H1 (cell line): ENCODE data around the gene SUGP2. TPM values are rescaled to one million over a fixed set of nuclear protein-coding genes. Genes with fewer than 3 reads are reported as not detected.

Experiments
- CTCF ChIA-PET: fragments of 300-600 bp; sonication (Branson Sonifier 250); formaldehyde crosslinking; loops from one replicate; lab custom pipeline; 2021; ENCODE audit not compliant: partially characterized antibody; lab: Charles Lee
- POLR2A ChIA-PET: fragments of 300-600 bp; sonication (Branson Sonifier 250); formaldehyde crosslinking; loops from one replicate; lab custom pipeline; 2021; ENCODE audit warnings: inconsistent platforms; ENCODE audit not compliant: partially characterized antibody; lab: Charles Lee
- DNase-seq, 2 experiments: peaks; one replicate each; pipeline versions ENCODE4 v3.0.0 to v3.0.0-alpha.2; 2010 to 2022; ENCODE audit warnings: low spot score in 2 of 2, low read depth in 1 of 2, mixed read lengths in 1 of 2
- FAIRE-seq: peaks from 2 replicates; lab custom pipeline; 2011; peaks lifted over from hg19 to GRCh38; lab: Jason Lieb, UNC
- H2AFZ ChIP-seq: 2 replicates; pipeline ENCODE4 v1.8.1; 2012; ENCODE audit warnings: low read length, inconsistent platforms
- H2AK5ac ChIP-seq: 2 replicates; pipeline ENCODE4 v1.6.1; 2013; ENCODE audit warnings: low read depth, low read length
- H2BK120ac ChIP-seq: replicated peaks from 2 replicates; pipeline ENCODE3; 2013; ENCODE audit warnings: low read depth, low read length, inconsistent platforms
- H2BK12ac ChIP-seq: 2 replicates; pipeline ENCODE4 v1.6.1; 2013; ENCODE audit warnings: low read depth, low read length
- H2BK15ac ChIP-seq: 2 replicates; pipeline ENCODE4 v1.6.1; 2013; ENCODE audit warnings: low read length
- H2BK20ac ChIP-seq: 2 replicates; pipeline ENCODE4 v1.6.1; 2013; ENCODE audit warnings: low read length
- H2BK5ac ChIP-seq: 2 replicates; pipeline ENCODE4 v1.6.1; 2013; ENCODE audit warnings: low read depth, low read length
- H3K14ac ChIP-seq: 2 replicates; pipeline ENCODE4 v1.6.1; 2013; ENCODE audit warnings: inconsistent platforms; ENCODE audit not compliant: insufficient read length
- H3K18ac ChIP-seq: 2 replicates; pipeline ENCODE4 v1.6.1; 2013; ENCODE audit warnings: low read length; ENCODE audit errors: extremely low read depth
- H3K23ac ChIP-seq: 2 replicates; pipeline ENCODE4 v1.6.1; 2013; ENCODE audit warnings: inconsistent platforms; ENCODE audit not compliant: insufficient read length
- H3K23me2 ChIP-seq: 2 replicates; pipeline ENCODE4 v1.6.1; 2013; ENCODE audit warnings: low read depth, low read length
- H3K27ac ChIP-seq: 2 replicates; pipeline ENCODE4 v1.6.1; 2011; ENCODE audit warnings: low read depth, low read length, inconsistent platforms
- H3K27me3 ChIP-seq, 4 experiments: replicated peaks in 1 of 4; 1 replicate in 1 of 4; 2 replicates in 3 of 4; pipeline versions ENCODE4 v1.6.1 to v1.8.1; 2011 to 2013; ENCODE audit warnings: low read length in 3 of 4, mild to moderate bottlenecking in 3 of 4, inconsistent platforms in 2 of 4, mixed read lengths in 2 of 4, moderate library complexity in 1 of 4; ENCODE audit not compliant: control insufficient read depth in 3 of 4, insufficient read depth in 3 of 4; ENCODE audit errors: extremely low read depth in 1 of 4
- H3K36me3 ChIP-seq, 4 experiments: 2 replicates each; pipeline versions ENCODE4 v1.6.1 to v1.8.1; 2011 to 2013; ENCODE audit warnings: mild to moderate bottlenecking in 4 of 4, low read length in 3 of 4, moderate library complexity in 2 of 4, control low read depth in 1 of 4, inconsistent platforms in 1 of 4; ENCODE audit not compliant: insufficient read depth in 4 of 4, control insufficient read depth in 2 of 4
- H3K4ac ChIP-seq: replicated peaks from 2 replicates; pipeline ENCODE3; 2013; ENCODE audit warnings: low read length, low read depth, mixed read lengths, inconsistent platforms; ENCODE audit not compliant: insufficient read length
- H3K4me1 ChIP-seq, 4 experiments: replicated peaks in 1 of 4; 1 replicate in 1 of 4; 2 replicates in 3 of 4; pipeline versions ENCODE4 v1.6.1 to v1.8.1; 2011 to 2013; ENCODE audit warnings: low read length in 3 of 4, inconsistent platforms in 2 of 4, mixed read lengths in 1 of 4; ENCODE audit not compliant: insufficient read depth in 4 of 4, control insufficient read depth in 3 of 4
- H3K4me2 ChIP-seq, 2 experiments: 2 replicates each; pipeline versions ENCODE4 v1.6.1 to v1.8.1; 2011 to 2013; ENCODE audit warnings: low read depth in 2 of 2, low read length in 2 of 2, control low read depth in 1 of 2, inconsistent platforms in 1 of 2, mild to moderate bottlenecking in 1 of 2; ENCODE audit not compliant: insufficient read depth in 1 of 2
- H3K4me3 ChIP-seq, 4 experiments: fragments of 200-600, 300-600 bp in 1 of 4; sonication (generic), shearing (Covaris generic), sonication (Bioruptor Twin) in 1 of 4; 2 replicates each; pipeline versions ENCODE4 v1.5.1 to v1.8.1; 2011 to 2016; ENCODE audit warnings: low read length in 4 of 4, low read depth in 3 of 4, control low read depth in 2 of 4, inconsistent platforms in 2 of 4, mild to moderate bottlenecking in 2 of 4, mixed read lengths in 1 of 4, moderate library complexity in 1 of 4; ENCODE audit not compliant: insufficient read depth in 2 of 4; ENCODE audit errors: extremely low read depth in 1 of 4
- H3K56ac ChIP-seq: replicated peaks from 2 replicates; pipeline ENCODE3; 2013; ENCODE audit warnings: low read depth, mild to moderate bottlenecking, mixed read lengths, low read length, inconsistent platforms; ENCODE audit not compliant: insufficient read length
- H3K79me1 ChIP-seq: 2 replicates; pipeline ENCODE4 v1.6.1; 2013; ENCODE audit warnings: low read depth, low read length, control low read depth
- H3K79me2 ChIP-seq, 2 experiments: 2 replicates each; pipeline versions ENCODE4 v1.6.1 to v1.8.1; 2012 to 2013; ENCODE audit warnings: low read length in 2 of 2, mild to moderate bottlenecking in 2 of 2, inconsistent platforms in 1 of 2; ENCODE audit not compliant: insufficient read depth in 2 of 2, control insufficient read depth in 1 of 2
- H3K9ac ChIP-seq, 4 experiments: replicated peaks in 1 of 4; 1 replicate in 1 of 4; 2 replicates in 3 of 4; pipeline versions ENCODE4 v1.6.1 to v1.8.1; 2011 to 2013; ENCODE audit warnings: low read depth in 3 of 4, low read length in 3 of 4, control low read depth in 2 of 4, mild to moderate bottlenecking in 2 of 4, moderate library complexity in 2 of 4, inconsistent platforms in 1 of 4; ENCODE audit errors: extremely low read depth in 1 of 4
- H3K9me3 ChIP-seq, 2 experiments: 2 replicates each; pipeline versions ENCODE4 v1.6.1 to v1.8.1; 2012 to 2013; ENCODE audit warnings: mild to moderate bottlenecking in 2 of 2, moderate library complexity in 2 of 2, control low read depth in 1 of 2, inconsistent platforms in 1 of 2, low read depth in 1 of 2, low read length in 1 of 2, mixed read lengths in 1 of 2; ENCODE audit not compliant: insufficient read depth in 2 of 2
- H4K20me1 ChIP-seq, 2 experiments: replicated peaks in 1 of 2; 2 replicates each; pipeline versions ENCODE3 to v1.8.1; 2011 to 2013; ENCODE audit warnings: inconsistent platforms in 2 of 2, low read length in 2 of 2, mild to moderate bottlenecking in 1 of 2; ENCODE audit not compliant: insufficient read depth in 2 of 2, control insufficient read depth in 1 of 2
- H4K5ac ChIP-seq: 2 replicates; pipeline ENCODE4 v1.6.1; 2013; ENCODE audit warnings: low read length, low read depth, mixed read lengths, inconsistent platforms; ENCODE audit not compliant: insufficient read length
- H4K8ac ChIP-seq: 2 replicates; pipeline ENCODE4 v1.8.0; 2013; ENCODE audit warnings: mild to moderate bottlenecking, moderate library complexity, low read length, inconsistent platforms; ENCODE audit not compliant: insufficient read depth; ENCODE audit errors: extremely low read depth
- H4K91ac ChIP-seq: replicated peaks from 2 replicates; pipeline ENCODE3; 2013; ENCODE audit warnings: low read length, mixed read lengths, inconsistent platforms; ENCODE audit not compliant: insufficient read length
- BACH1 ChIP-seq: IDR thresholded peaks from 2 replicates; pipeline ENCODE4 v1.6.1; 2012; ENCODE audit warnings: low read length, improper control_type of control experiment
- CBX8 ChIP-seq: fragments of 300-800, 300-1000 bp; sonication (generic); IDR thresholded peaks from 2 replicates; pipeline ENCODE4 v1.7.1; 2016; ENCODE audit warnings: low read depth, low read length, borderline replicate concordance
- HDAC6 ChIP-seq: IDR thresholded peaks from one replicate; pipeline ENCODE4 v1.7.1; 2012; ENCODE audit warnings: low read depth, mild to moderate bottlenecking, inconsistent platforms, low read length, moderate library complexity
- MAFK ChIP-seq: IDR thresholded peaks from 2 replicates; pipeline ENCODE4 v1.6.1; 2012; ENCODE audit warnings: low read depth, mild to moderate bottlenecking, improper control_type of control experiment, low read length
- NRF1 ChIP-seq: IDR thresholded peaks from 2 replicates; pipeline ENCODE4 v1.6.1; 2011; ENCODE audit warnings: mild to moderate bottlenecking, low read depth, low read length, improper control_type of control experiment
- POLR2AphosphoS5 ChIP-seq: IDR thresholded peaks from 2 replicates; pipeline ENCODE4 v1.6.1; 2011; ENCODE audit warnings: low read depth, low read length
- POU5F1 ChIP-seq: IDR thresholded peaks from 2 replicates; pipeline ENCODE4 v1.6.1; 2011; ENCODE audit warnings: low read depth, mild to moderate bottlenecking, low read length, moderate library complexity
- RAD21 ChIP-seq, 2 experiments: IDR thresholded peaks in 1 of 2; conservative IDR thresholded peaks in 1 of 2; 2 replicates each; pipeline ENCODE4 v1.6.1; 2011; ENCODE audit warnings: low read depth in 2 of 2, low read length in 2 of 2, improper control_type of control experiment in 1 of 2, inconsistent platforms in 1 of 2, mild to moderate bottlenecking in 1 of 2, moderate library complexity in 1 of 2
- RXRA ChIP-seq: IDR thresholded peaks from 2 replicates; pipeline ENCODE4 v1.6.1; 2011; ENCODE audit warnings: low read depth, mild to moderate bottlenecking, low read length, moderate library complexity; ENCODE audit not compliant: insufficient read depth
- SIN3A ChIP-seq, 2 experiments: IDR thresholded peaks in 1 of 2; conservative IDR thresholded peaks in 1 of 2; 2 replicates each; pipeline ENCODE4 v1.6.1; 2011 to 2012; ENCODE audit warnings: low read length in 2 of 2, improper control_type of control experiment in 1 of 2, low read depth in 1 of 2, mild to moderate bottlenecking in 1 of 2
- SIX5 ChIP-seq: IDR thresholded peaks from 2 replicates; pipeline ENCODE4 v1.6.1; 2011; ENCODE audit warnings: mild to moderate bottlenecking, low read depth, low read length
- TAF1 ChIP-seq: IDR thresholded peaks from 2 replicates; pipeline ENCODE4 v1.6.1; 2011; ENCODE audit warnings: mild to moderate bottlenecking, low read depth, low read length
- TBP ChIP-seq: IDR thresholded peaks from 2 replicates; pipeline ENCODE4 v1.6.1; 2011; ENCODE audit warnings: low read depth, low read length, improper control_type of control experiment
- TCF12 ChIP-seq: IDR thresholded peaks from 2 replicates; pipeline ENCODE4 v1.6.1; 2011; ENCODE audit warnings: low read depth, mild to moderate bottlenecking, low read length
- ZNF274 ChIP-seq: IDR thresholded peaks from 2 replicates; pipeline ENCODE4 v1.7.0; 2012; ENCODE audit warnings: low read length, borderline replicate concordance; ENCODE audit errors: extremely low read depth
- WGBS, 2 experiments: shearing (Covaris generic) in 1 of 2; methylation state at CpG; one replicate each; pipeline versions ENCODE4 v1.1.6 to v1.1.7; 2013 to 2015; ENCODE audit warnings: low lambda C conversion rate in 2 of 2, mixed read lengths in 2 of 2, inconsistent platforms in 1 of 2, low coverage in 1 of 2, missing lambda C conversion rate in 1 of 2; ENCODE audit not compliant: insufficient replicate concordance in 2 of 2, insufficient coverage in 1 of 2, insufficient read length in 1 of 2; ENCODE audit errors: extremely low coverage in 1 of 2, missing lambda C conversion rate in 1 of 2; 5-methylcytosine and 5-hydroxymethylcytosine counted together
- polyA plus RNA-seq, 7 experiments: library from polyadenylated mRNA; depleted of rRNA in 3 of 7; stranded (reverse) in 5 of 7; unstranded in 2 of 7; fragments of >200 nt in 5 of 7; fragments of 200-250 nt in 2 of 7; gene quantifications; 1 replicate in 5 of 7; 2 replicates in 1 of 7; 4 replicates in 1 of 7; pipeline versions ENCODE4 v1.2.1 to v1.2.3, GENCODE V29; 2011 to 2013; ENCODE audit warnings: missing spikeins in 2 of 7, mixed read lengths in 2 of 7
- total RNA-seq: library from RNA; stranded (reverse); fragmentation: NEBNext Ultra II Directional; extraction: Animal tissue kit (Norgen Biotek cat#: 25700); gene quantifications from 2 replicates; pipeline ENCODE4 v1.2.1, GENCODE V29; 2021

The SUGP2 gene
- total and polyA plus RNA-seq, 2 of the 8 experiments (the other 6 are each of a cell fraction or from before 2014, with no cell fraction given), result 57.7 to 114 TPM

DNA sequence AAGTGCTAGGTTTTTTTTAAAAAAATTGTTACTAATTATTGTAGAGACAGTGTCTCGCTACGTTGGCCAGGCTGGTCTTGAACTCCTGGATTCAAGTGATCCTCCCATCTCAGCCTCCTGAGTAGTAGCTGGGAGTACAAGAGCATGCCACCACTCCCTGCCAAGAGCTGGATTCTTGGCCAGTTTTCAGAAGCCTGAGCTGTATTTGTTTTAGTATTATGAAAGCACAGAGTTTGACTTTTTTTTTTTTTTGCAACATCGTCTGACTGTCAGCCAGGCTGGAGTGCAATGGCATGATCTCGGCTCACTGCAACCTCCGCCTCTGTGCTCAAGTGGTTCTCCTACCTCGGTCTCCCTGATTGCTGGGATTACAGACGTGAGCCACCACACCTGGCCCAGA is 7.1 kb upstream of the SUGP2 start:
- H4K20me1 ChIP-seq, result peaks cover 7 to 14% of the 10 kb centered on the region in 2 experiments
- H3K23ac ChIP-seq, result no peak overlapping the region
- H2BK15ac ChIP-seq, result no peak overlapping the region
- H4K8ac ChIP-seq, result no peak overlapping the region
- no peak overlapping the region for H2BK5ac ChIP-seq
- no peak for FAIRE-seq
- H3K14ac ChIP-seq, result no peak overlapping the region
- H4K91ac ChIP-seq, result no peak overlapping the region
- H3K9me3 ChIP-seq, result peaks cover 12 to 13% of the 10 kb centered on the region in 2 experiments
- no peaks in the 10 kb centered on the region; a peak in 1 of 7 replicates for H3K27me3 ChIP-seq
- no peaks in the 10 kb centered on the region for H3K4me1 ChIP-seq
- no peak overlapping the region for H2AK5ac ChIP-seq
- no peak overlapping the region for H3K4ac ChIP-seq
- no peak overlapping the region for H3K9ac ChIP-seq
- H2AFZ ChIP-seq, result no peak overlapping the region
- peaks cover 9 to 40% (median 24%) of the 10 kb centered on the region in 4 experiments for H3K36me3 ChIP-seq
- H2BK12ac ChIP-seq, result no peak overlapping the region
- no peak overlapping the region for H2BK120ac ChIP-seq
- H3K79me2 ChIP-seq, result peaks cover 8 to 58% of the 10 kb centered on the region in 2 experiments; a peak in 3 of 4 replicates
- DNase-seq, result no peak
- 93% methylated on average over 7 of the region's 7 CpGs; no CpG with 5 or more reads in 1 of the 2 experiments for whole genome bisulfite sequencing, 2 experiments
- H3K27ac ChIP-seq, result no peak overlapping the region
- H3K79me1 ChIP-seq, result peaks cover 27% of the 10 kb centered on the region
- CTCF ChIA-PET, result interaction anchor here (0.9 to 1.1 kb wide), 2 partner anchors 10 to 12 kb away, joined by 3 to 5 read pairs; no protein-coding TSS in a partner anchor
- POLR2A ChIA-PET, result interaction anchor here (0.6 to 1.3 kb wide), 2 partner anchors 10 to 29 kb away, joined by 3 read pairs; no protein-coding TSS in a partner anchor
- no peaks in the 10 kb centered on the region for H3K23me2 ChIP-seq
- H3K18ac ChIP-seq, result no peak overlapping the region
- TF ChIP-seq RXRA (no peak), TAF1 (no peak), TCF12 (no peak), CBX8 (no peak), ZNF274 (no peak), SIN3A (conservative IDR thresholded peaks at IDR 0.05 in 1 of 2, IDR thresholded peaks at IDR 0.05 in 1 of 2; ENCODE audit: low read depth in 1 of 2, low read length in 2 of 2) (no peak), HDAC6 (no peak), NRF1 (no peak), POU5F1 (no peak), RAD21 (IDR thresholded peaks at IDR 0.05 in 1 of 2, conservative IDR thresholded peaks at IDR 0.05 in 1 of 2; ENCODE audit: low read depth in 2 of 2, low read length in 2 of 2) (no peak), MAFK (no peak), BACH1 (no peak), TBP (no peak), POLR2AphosphoS5 (no peak), SIX5 (no peak)
- H3K4me3 ChIP-seq, result no peak overlapping the region
- H4K5ac ChIP-seq, result no peak overlapping the region
- no peak overlapping the region for H2BK20ac ChIP-seq
- no peak overlapping the region for H3K4me2 ChIP-seq
- no peak overlapping the region for H3K56ac ChIP-seq
